ENCODE results near the gene FTL. TPM values are rescaled to one million over a fixed set of nuclear protein-coding genes. Genes with fewer than 3 reads are reported as not detected.
"Not testable (repeated sequence)": the region's sequence is repeated elsewhere in the genome, so short reads cannot be mapped to it uniquely, and the experiment has no call there.

Gene FTL
- total RNA-seq, 2 experiments from 2014 or later: 467 to 602 TPM

- H3K9me2 ChIP-seq (ENCODE audit: insufficient read depth, low read length): no peaks in the 10 kb centered on the region
- intact Hi-C loops (cut with micrococcal nuclease; ENCODE audit: unreplicated experiment): no loop called here
- H3K27ac ChIP-seq (ENCODE audit: low read depth, low read length, poor library complexity, severe bottlenecking): no peak overlapping the region
- H3K9me3 ChIP-seq (ENCODE audit: low read length): no peaks in the 10 kb centered on the region
- H4K20me1 ChIP-seq (ENCODE audit: insufficient read depth, low read length): no peaks in the 10 kb centered on the region
- no peak overlapping the region for H3K4me2 ChIP-seq (ENCODE audit: low read length)
- DNase-seq (ENCODE audit: low spot score): no peak
- H3K36me3 ChIP-seq (ENCODE audit: insufficient read depth, low read length): peaks cover 19% of the 10 kb centered on the region; the same call in 1 of the 2 replicates
- H3K4me3 ChIP-seq (ENCODE audit: low read depth, low read length, poor library complexity, severe bottlenecking): no peak overlapping the region
- TSS peak; percentile 54 for BruUV-seq (replicated peaks)
- no peaks in the 10 kb centered on the region for H3K79me2 ChIP-seq (ENCODE audit: insufficient read depth, low read depth, low read length)
- POLR2A ChIA-PET: no interaction called here
- H2AFZ ChIP-seq (ENCODE audit: low read length): no peak overlapping the region
- H3K4me1 ChIP-seq (ENCODE audit: insufficient read depth, low read length, poor library complexity, severe bottlenecking): peaks cover 9% of the 10 kb centered on the region
- CTCF ChIA-PET (ENCODE audit: unreplicated experiment): no interaction called here
- TF ChIP-seq EZH2phosphoT487 (IDR thresholded peaks at IDR 0.05; ENCODE audit: borderline replicate concordance, low read depth, low read length): no peak
These were observed 42.3 kb upstream of the FTL start for GRCh38 chr19:48922548-48923490.

GRCh38 chr19:48925240-48925843 is 39.8 kb upstream of the FTL start:
- Histone ChIP-seq H2AFZ (ENCODE audit: low read length) (no peak overlapping the region), H3K4me3 (ENCODE audit: low read depth, low read length, poor library complexity, severe bottlenecking) (no peak overlapping the region), H3K4me1 (ENCODE audit: insufficient read depth, low read length, poor library complexity, severe bottlenecking) (no peaks in the 10 kb centered on the region), H3K9me2 (ENCODE audit: insufficient read depth, low read length) (no peaks in the 10 kb centered on the region), H3K4me2 (ENCODE audit: low read length) (no peak overlapping the region), H3K9me3 (ENCODE audit: low read length) (no peaks in the 10 kb centered on the region), H4K20me1 (ENCODE audit: insufficient read depth, low read length) (no peaks in the 10 kb centered on the region), H3K36me3 (ENCODE audit: insufficient read depth, low read length) (peaks cover 15% of the 10 kb centered on the region; the same call in 1 of the 2 replicates), H3K27ac (ENCODE audit: low read depth, low read length, poor library complexity, severe bottlenecking) (no peak overlapping the region), H3K79me2 (ENCODE audit: insufficient read depth, low read depth, low read length) (no peaks in the 10 kb centered on the region)
- no peak for DNase-seq (ENCODE audit: low spot score)
- intact Hi-C loops (cut with micrococcal nuclease; ENCODE audit: unreplicated experiment): no loop called here
- ChIA-PET POLR2A (interaction anchor here (0.7 kb wide), 1 partner anchor 137 kb away, joined by 4 read pairs; no protein-coding TSS in a partner anchor), CTCF (ENCODE audit: unreplicated experiment) (no interaction called here)
- BruUV-seq (replicated peaks): no TSS peak
- TF ChIP-seq EZH2phosphoT487 (IDR thresholded peaks at IDR 0.05; ENCODE audit: borderline replicate concordance, low read depth, low read length) (no peak), CTCF (conservative IDR thresholded peaks at IDR 0.05; ENCODE audit: low read length) (no peak)

- H2AFZ ChIP-seq (ENCODE audit: low read length); H3K9me3 ChIP-seq (ENCODE audit: low read length); H3K27ac ChIP-seq (ENCODE audit: low read depth, low read length, poor library complexity, severe bottlenecking); H3K9me2 ChIP-seq (ENCODE audit: insufficient read depth, low read length); H3K4me2 ChIP-seq (ENCODE audit: low read length); intact Hi-C loops (cut with micrococcal nuclease; ENCODE audit: unreplicated experiment); H3K4me3 ChIP-seq (ENCODE audit: low read depth, low read length, poor library complexity, severe bottlenecking); H3K79me2 ChIP-seq (ENCODE audit: insufficient read depth, low read depth, low read length); H4K20me1 ChIP-seq (ENCODE audit: insufficient read depth, low read length); CTCF ChIA-PET (ENCODE audit: unreplicated experiment); H3K4me1 ChIP-seq (ENCODE audit: insufficient read depth, low read length, poor library complexity, severe bottlenecking); BruUV-seq (replicated peaks); DNase-seq (ENCODE audit: low spot score): not testable (repeated sequence)
- H3K36me3 ChIP-seq (ENCODE audit: insufficient read depth, low read length): peaks cover 15% of the 10 kb centered on the region; the same call in 1 of the 2 replicates
- POLR2A ChIA-PET: interaction anchor here (0.7 kb wide), 1 partner anchor 138 kb away, joined by 4 read pairs; no protein-coding TSS in a partner anchor
These were observed 39.2 kb upstream of the FTL start for GRCh38 chr19:48925890-48926289.
